ENCODE results near the gene TEX12. TPM values are rescaled to one million over a fixed set of nuclear protein-coding genes. Genes with fewer than 3 reads are reported as not detected.

TEX12 gene
- polyA plus RNA-seq, 3 donors = 0.43 TPM; not detected in 2

- Mint-ChIP-seq H3K36me3 (no peaks in the 10 kb centered on the region), H3K27ac (no peak overlapping the region), H3K4me1 (peaks cover 23% of the 10 kb centered on the region), H3K9me3 (peaks cover 0 to 1% (median 0%) of the 10 kb centered on the region in 7 donors), H3K27me3 (ENCODE audit: low read depth in 3 of 3) (peaks cover 0 to 8% (median 0%) of the 10 kb centered on the region in 3 donors), H3K4me3 (no peak overlapping the region)
- H3K9ac ChIP-seq (ENCODE audit: insufficient read depth, low read length, poor library complexity, severe bottlenecking) = no peak overlapping the region
- H4K20me1 ChIP-seq (ENCODE audit: insufficient read depth, low read length) = no peaks in the 10 kb centered on the region
- no peaks in the 10 kb centered on the region for H3K4me1 ChIP-seq (ENCODE audit: control insufficient read depth in 1 of 2, insufficient read depth in 2 of 2, low read length in 2 of 2)
- H3K79me2 ChIP-seq (ENCODE audit: insufficient read depth, low read length) = no peaks in the 10 kb centered on the region
- no peak overlapping the region for H3K4me2 ChIP-seq (replicated peaks; ENCODE audit: extremely low read depth, low read length, poor library complexity, severe bottlenecking)
- H3K27me3 ChIP-seq (ENCODE audit: control insufficient read depth in 2 of 2, insufficient read depth in 2 of 2, low read length in 2 of 2) = no peaks in the 10 kb centered on the region
- no peak overlapping the region for H2AFZ ChIP-seq (ENCODE audit: insufficient read depth, low read depth, low read length, poor library complexity, severe bottlenecking)
- no peaks in the 10 kb centered on the region for H3K36me3 ChIP-seq (replicated peaks in 1 of 2; ENCODE audit: control insufficient read depth in 1 of 2, insufficient read depth in 2 of 2, low read length in 2 of 2)
- no peak for TF ChIP-seq CTCF (IDR thresholded peaks at IDR 0.05)
- DNase-seq = no peak
- WGBS (ENCODE audit: insufficient coverage) = no CpG with 5 or more reads among the region's 3 CpGs
- no peak overlapping the region for H3K27ac ChIP-seq (ENCODE audit: low read depth in 1 of 2, low read length in 2 of 2)
- no peak overlapping the region for H3K4me3 ChIP-seq (replicated peaks in 1 of 3; ENCODE audit: low read depth in 2 of 3, low read length in 3 of 3)
- intact Hi-C loops (cut with micrococcal nuclease) = loop anchor here (10.0 kb wide), 3 partner anchors 343 to 1323 kb away; no protein-coding TSS in a partner anchor
- H3K9me3 ChIP-seq (replicated peaks in 1 of 2; ENCODE audit: control insufficient read depth in 1 of 2, insufficient read depth in 1 of 2, low read length in 2 of 2) = no peaks in the 10 kb centered on the region
Measured at GRCh38 chr11:112212290-112212689, 45.1 kb downstream of the TEX12 start.

DNA sequence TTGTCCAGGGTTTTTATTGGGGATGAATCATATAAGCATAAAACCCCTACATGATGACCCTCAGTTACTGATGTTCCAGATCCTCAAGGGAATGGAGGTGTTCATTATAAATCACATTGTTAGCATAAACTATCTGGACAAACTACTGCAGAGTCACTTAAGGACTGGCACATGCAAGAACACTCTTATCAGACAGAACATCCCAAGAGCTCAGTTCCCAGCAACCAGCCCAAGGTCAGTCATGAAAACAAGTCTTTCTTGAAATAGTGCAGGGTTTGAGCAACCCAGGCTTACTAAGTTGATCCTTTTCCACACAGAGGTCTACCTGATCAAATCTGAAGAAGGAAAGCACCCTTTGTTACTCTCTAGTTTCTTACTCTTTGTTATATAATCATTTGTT is 45.5 kb downstream of the TEX12 start:
- H3K79me2 ChIP-seq (ENCODE audit: insufficient read depth, low read length) = no peaks in the 10 kb centered on the region
- Mint-ChIP-seq H3K4me3 (no peak overlapping the region), H3K9me3 (peaks cover 0 to 1% (median 0%) of the 10 kb centered on the region in 7 donors), H3K27ac (no peak overlapping the region), H3K36me3 (no peaks in the 10 kb centered on the region), H3K27me3 (ENCODE audit: low read depth in 3 of 3) (peaks cover 0 to 8% (median 0%) of the 10 kb centered on the region in 3 donors), H3K4me1 (peaks cover 23% of the 10 kb centered on the region)
- intact Hi-C loops (cut with micrococcal nuclease) = loop anchor here (10.0 kb wide), 3 partner anchors 342 to 1322 kb away; no protein-coding TSS in a partner anchor
- no peak overlapping the region for H3K4me3 ChIP-seq (replicated peaks in 1 of 3; ENCODE audit: low read depth in 2 of 3, low read length in 3 of 3)
- no peak overlapping the region for H3K4me2 ChIP-seq (replicated peaks; ENCODE audit: extremely low read depth, low read length, poor library complexity, severe bottlenecking)
- H3K27me3 ChIP-seq (ENCODE audit: control insufficient read depth in 2 of 2, insufficient read depth in 2 of 2, low read length in 2 of 2) = no peaks in the 10 kb centered on the region
- no peak for TF ChIP-seq CTCF (IDR thresholded peaks at IDR 0.05)
- H4K20me1 ChIP-seq (ENCODE audit: insufficient read depth, low read length) = no peaks in the 10 kb centered on the region
- no peak overlapping the region for H2AFZ ChIP-seq (ENCODE audit: insufficient read depth, low read depth, low read length, poor library complexity, severe bottlenecking)
- H3K9me3 ChIP-seq (replicated peaks in 1 of 2; ENCODE audit: control insufficient read depth in 1 of 2, insufficient read depth in 1 of 2, low read length in 2 of 2) = no peaks in the 10 kb centered on the region
- no peak overlapping the region for H3K27ac ChIP-seq (ENCODE audit: low read depth in 1 of 2, low read length in 2 of 2)
- no peak for DNase-seq
- H3K9ac ChIP-seq (ENCODE audit: insufficient read depth, low read length, poor library complexity, severe bottlenecking) = no peak overlapping the region
- no peaks in the 10 kb centered on the region for H3K36me3 ChIP-seq (replicated peaks in 1 of 2; ENCODE audit: control insufficient read depth in 1 of 2, insufficient read depth in 2 of 2, low read length in 2 of 2)
- no peaks in the 10 kb centered on the region for H3K4me1 ChIP-seq (ENCODE audit: control insufficient read depth in 1 of 2, insufficient read depth in 2 of 2, low read length in 2 of 2)

Measured in CD14-positive monocyte (primary cell).